Upper lobe of right lung (tissue), 1 donor: ENCODE results near the gene COL9A1. TPM values are rescaled to one million over a fixed set of nuclear protein-coding genes. Genes with fewer than 3 reads are reported as not detected.

Experiments
- ATAC-seq: fragments of 200-7000 bp; cut with Tn5 transposase; one replicate; pipeline ENCODE4 v1.9.1; 2020; ENCODE audit warnings: mild to moderate bottlenecking, moderate library complexity
- DNase-seq: peaks from one replicate; pipeline ENCODE4 v3.0.0-alpha.2; 2020
- H3K27ac ChIP-seq: fragments of 200-600 bp; one replicate; pipeline ENCODE4 v1.8.0; 2022
- H3K27me3 ChIP-seq: fragments of 200-600 bp; one replicate; pipeline ENCODE4 v1.8.0; 2022; ENCODE audit warnings: mild to moderate bottlenecking
- H3K36me3 ChIP-seq: fragments of 200-600 bp; one replicate; pipeline ENCODE4 v1.8.0; 2022
- H3K4me1 ChIP-seq: fragments of 200-600 bp; one replicate; pipeline ENCODE4 v1.8.0; 2022
- H3K4me3 ChIP-seq: fragments of 200-600 bp; one replicate; pipeline ENCODE4 v1.8.0; 2022; ENCODE audit warnings: mild to moderate bottlenecking
- H3K9me3 ChIP-seq: fragments of 200-600 bp; one replicate; pipeline ENCODE4 v1.8.0; 2022
- CTCF ChIP-seq: fragments of 200-600 bp; IDR thresholded peaks from one replicate; pipeline ENCODE4 v1.8.0; 2022; ENCODE audit warnings: antibody characterized with exemption
- intact Hi-C: fragments of 100-400 bp; cut with DNase I; formaldehyde crosslinking; loops from one replicate; pipeline ENCODE4 v1.11.0; 2022
- total RNA-seq: library from RNA; stranded (reverse); fragmentation: NEBNext Ultra II Directional; extraction: Animal tissue kit (Norgen Biotek cat#: 25700); gene quantifications from one replicate; pipeline ENCODE4 v1.2.1, GENCODE V29; 2021
- donor health status: DM: no; HTN: yes; CAD: no; lungs with severe emphysema.

Gene COL9A1
- total RNA-seq, 1 donor from 2014 or later = not detected

GRCh38 chr6:70246118-70246517, 56.8 kb downstream of the COL9A1 start:
- no peaks in the 10 kb centered on the region for H3K36me3 ChIP-seq
- no peaks in the 10 kb centered on the region for H3K4me1 ChIP-seq
- no peak overlapping the region for H3K27ac ChIP-seq
- H3K4me3 ChIP-seq = no peak overlapping the region
- TF ChIP-seq CTCF = no peak
- no peaks in the 10 kb centered on the region for H3K27me3 ChIP-seq
- intact Hi-C loops = no loop called here
- no peak for DNase-seq
- H3K9me3 ChIP-seq = no peaks in the 10 kb centered on the region
- no peak for ATAC-seq

- no peak overlapping the region for H3K4me3 ChIP-seq
- peak; percentile 42 for ATAC-seq
- intact Hi-C loops = no loop called here
- no peaks in the 10 kb centered on the region for H3K36me3 ChIP-seq
- no peaks in the 10 kb centered on the region for H3K4me1 ChIP-seq
- H3K27ac ChIP-seq = no peak overlapping the region
- no peaks in the 10 kb centered on the region for H3K9me3 ChIP-seq
- no peaks in the 10 kb centered on the region for H3K27me3 ChIP-seq
- no peak for TF ChIP-seq CTCF
- no peak for DNase-seq
These were observed 60.9 kb downstream of the COL9A1 start for GRCh38 chr6:70241991-70242420.

GRCh38 chr6:70241031-70241430, 61.9 kb downstream of the COL9A1 start:
- H3K27me3 ChIP-seq = no peaks in the 10 kb centered on the region
- intact Hi-C loops = no loop called here
- H3K36me3 ChIP-seq = no peaks in the 10 kb centered on the region
- H3K27ac ChIP-seq = no peak overlapping the region
- H3K9me3 ChIP-seq = no peaks in the 10 kb centered on the region
- H3K4me3 ChIP-seq = no peak overlapping the region
- DNase-seq (no peak), ATAC-seq (no peak)
- no peak for TF ChIP-seq CTCF
- no peaks in the 10 kb centered on the region for H3K4me1 ChIP-seq

- H3K27ac ChIP-seq = no peak overlapping the region
- DNase-seq (no peak), ATAC-seq (no peak)
- no peaks in the 10 kb centered on the region for H3K27me3 ChIP-seq
- no peaks in the 10 kb centered on the region for H3K9me3 ChIP-seq
- H3K36me3 ChIP-seq = no peaks in the 10 kb centered on the region
- H3K4me3 ChIP-seq = no peak overlapping the region
- no peak for TF ChIP-seq CTCF
- intact Hi-C loops = no loop called here
- no peaks in the 10 kb centered on the region for H3K4me1 ChIP-seq
These were observed 66.5 kb downstream of the COL9A1 start for GRCh38 chr6:70236343-70236742.

- Histone ChIP-seq H3K27ac (no peak overlapping the region), H3K9me3 (no peaks in the 10 kb centered on the region), H3K4me3 (no peak overlapping the region), H3K36me3 (no peaks in the 10 kb centered on the region), H3K27me3 (no peaks in the 10 kb centered on the region), H3K4me1 (no peaks in the 10 kb centered on the region)
- ATAC-seq (no peak), DNase-seq (no peak)
- intact Hi-C loops = no loop called here
- TF ChIP-seq CTCF = no peak
These were observed 68.2 kb downstream of the COL9A1 start for GRCh38 chr6:70234561-70235236.

- H3K4me3 ChIP-seq = no peak overlapping the region
- DNase-seq (no peak), ATAC-seq (no peak)
- no peak overlapping the region for H3K27ac ChIP-seq
- no peak for TF ChIP-seq CTCF
- no peaks in the 10 kb centered on the region for H3K27me3 ChIP-seq
- intact Hi-C loops = no loop called here
- H3K4me1 ChIP-seq = no peaks in the 10 kb centered on the region
- no peaks in the 10 kb centered on the region for H3K36me3 ChIP-seq
- no peaks in the 10 kb centered on the region for H3K9me3 ChIP-seq
These were observed 71.6 kb downstream of the COL9A1 start for GRCh38 chr6:70231311-70231710.
